ENCODE measurements around the gene DDX25.

DDX25 gene

DNA sequence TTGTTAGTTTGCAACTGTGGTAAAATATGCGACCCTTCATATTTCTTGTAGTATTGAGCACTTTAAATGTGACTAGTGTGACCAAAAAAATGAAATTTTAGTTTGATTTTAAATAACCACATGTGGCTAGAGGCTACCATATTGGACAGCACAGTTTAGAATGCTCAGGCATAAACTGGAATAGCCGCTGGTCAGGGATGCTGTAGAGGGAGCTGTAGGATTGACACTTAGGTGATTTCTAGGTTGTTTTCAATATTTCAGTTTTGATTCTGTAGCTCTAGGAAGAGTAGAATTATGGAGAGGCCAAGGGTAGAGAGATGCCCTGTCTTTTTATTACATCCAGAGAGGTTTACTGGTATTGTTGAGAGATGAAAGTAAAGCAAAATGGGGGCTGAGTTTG is 30.7 kb downstream of the DDX25 start:
- ChIA-PET POLR2A (no interaction called here), CTCF (interaction anchor here (2.0 kb wide), 1 partner anchor 258 kb away, joined by 5 read pairs; no protein-coding TSS in a partner anchor)
- WGBS (ENCODE audit: insufficient coverage), result 100% methylated on average over 2 of the region's 2 CpGs
- no peak for DNase-seq
- Histone ChIP-seq H3K4me3 (ENCODE audit: control insufficient read depth in 1 of 7, extremely low read depth in 1 of 7, insufficient read depth in 4 of 7, low read depth in 2 of 7, low read length in 6 of 7) (no peak overlapping the region), H3K27ac (ENCODE audit: insufficient read depth in 1 of 2, low read depth in 1 of 2, low read length in 2 of 2, poor library complexity in 1 of 2, severe bottlenecking in 2 of 2) (no peak overlapping the region), H3K36me3 (ENCODE audit: control insufficient read depth in 4 of 4, insufficient read depth in 4 of 4, low read length in 3 of 4) (no peaks in the 10 kb centered on the region), H3K27me3 (replicated peaks in 2 of 5; ENCODE audit: control insufficient read depth in 4 of 5, insufficient read depth in 5 of 5, low read length in 4 of 5) (peaks cover 0 to 18% (median 0%) of the 10 kb centered on the region in 5 experiments), H3K4me1 (ENCODE audit: control extremely low read depth in 1 of 4, control insufficient read depth in 4 of 4, insufficient read depth in 4 of 4, low read length in 3 of 4) (peaks cover 0 to 2% (median 0%) of the 10 kb centered on the region in 4 experiments), H3K9me3 (ENCODE audit: control extremely low read depth in 1 of 5, control insufficient read depth in 4 of 5, insufficient read depth in 2 of 5, low read depth in 1 of 5, low read length in 4 of 5) (no peaks in the 10 kb centered on the region)

DNA sequence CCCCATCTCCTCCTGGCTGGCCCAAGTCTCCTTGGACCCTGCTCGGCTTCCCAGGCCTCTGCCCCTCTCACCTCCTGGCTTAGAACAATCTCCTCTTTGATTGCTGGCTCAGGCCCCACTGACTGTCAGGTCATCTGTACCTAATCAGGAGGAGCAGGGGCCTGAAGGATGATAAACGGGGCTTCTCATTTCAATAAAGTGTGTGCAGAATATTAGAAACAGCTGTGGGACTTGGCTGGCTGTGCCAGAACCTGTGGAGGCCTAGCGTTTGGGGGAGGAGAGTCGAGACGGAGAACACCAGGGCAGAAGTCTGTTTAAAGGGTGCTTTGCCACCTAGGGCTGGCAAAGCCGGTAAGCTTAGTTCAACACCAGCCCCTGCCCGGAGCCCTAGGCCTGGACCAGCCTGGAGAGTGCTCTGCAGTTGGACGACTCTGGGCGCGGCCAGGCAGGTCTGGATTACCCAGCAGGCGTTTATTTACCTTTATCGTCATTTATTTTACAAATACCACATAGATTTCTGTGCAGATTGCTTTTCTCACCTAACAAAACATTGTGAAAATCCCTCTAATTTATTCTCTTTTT is 31.4 kb downstream of the DDX25 start:
- DNase-seq, result no peak
- CTCF ChIA-PET, result interaction anchor here (2.0 kb wide), 1 partner anchor 258 kb away, joined by 5 read pairs; no protein-coding TSS in a partner anchor
- Histone ChIP-seq H3K4me3 (ENCODE audit: control insufficient read depth in 1 of 7, extremely low read depth in 1 of 7, insufficient read depth in 4 of 7, low read depth in 2 of 7, low read length in 6 of 7) (no peak overlapping the region), H3K4me1 (ENCODE audit: control extremely low read depth in 1 of 4, control insufficient read depth in 4 of 4, insufficient read depth in 4 of 4, low read length in 3 of 4) (peaks cover 0 to 2% (median 0%) of the 10 kb centered on the region in 4 experiments), H3K9me3 (ENCODE audit: control extremely low read depth in 1 of 5, control insufficient read depth in 4 of 5, insufficient read depth in 2 of 5, low read depth in 1 of 5, low read length in 4 of 5) (no peaks in the 10 kb centered on the region), H3K27ac (ENCODE audit: insufficient read depth in 1 of 2, low read depth in 1 of 2, low read length in 2 of 2, poor library complexity in 1 of 2, severe bottlenecking in 2 of 2) (no peak overlapping the region), H3K27me3 (replicated peaks in 2 of 5; ENCODE audit: control insufficient read depth in 4 of 5, insufficient read depth in 5 of 5, low read length in 4 of 5) (peaks cover 0 to 18% (median 0%) of the 10 kb centered on the region in 5 experiments), H3K36me3 (ENCODE audit: control insufficient read depth in 4 of 4, insufficient read depth in 4 of 4, low read length in 3 of 4) (no peaks in the 10 kb centered on the region)
- POLR2A ChIA-PET, result no interaction called here
- WGBS (ENCODE audit: insufficient coverage), result 92% methylated on average over 9 of the region's 12 CpGs

DNA sequence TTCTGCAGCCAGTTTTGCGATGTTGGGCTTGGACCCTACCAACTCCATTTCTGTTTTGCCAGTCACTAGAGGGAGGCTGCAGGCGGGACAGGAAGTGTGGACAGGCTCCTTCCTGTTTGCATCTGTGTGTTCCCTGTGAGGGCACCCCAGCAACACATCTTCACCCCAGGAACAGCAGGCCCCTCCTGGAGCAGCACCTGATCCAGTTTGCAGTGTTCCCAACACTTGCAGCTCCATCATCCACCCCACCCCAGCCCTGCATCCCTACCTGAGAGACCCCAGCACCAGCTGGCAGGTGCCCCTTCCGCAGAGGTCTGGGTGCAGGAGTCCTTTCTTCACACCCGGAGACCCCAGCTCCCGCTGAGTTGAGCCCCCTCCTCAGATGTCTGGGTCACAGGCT is 34.1 kb downstream of the DDX25 start:
- 94% methylated on average over 5 of the region's 5 CpGs for WGBS (ENCODE audit: insufficient coverage)
- Histone ChIP-seq H3K9me3 (ENCODE audit: control extremely low read depth in 1 of 5, control insufficient read depth in 4 of 5, insufficient read depth in 2 of 5, low read depth in 1 of 5, low read length in 4 of 5) (no peaks in the 10 kb centered on the region), H3K4me3 (ENCODE audit: control insufficient read depth in 1 of 7, extremely low read depth in 1 of 7, insufficient read depth in 4 of 7, low read depth in 2 of 7, low read length in 6 of 7) (no peak overlapping the region), H3K4me1 (ENCODE audit: control extremely low read depth in 1 of 4, control insufficient read depth in 4 of 4, insufficient read depth in 4 of 4, low read length in 3 of 4) (peaks cover 0 to 2% (median 0%) of the 10 kb centered on the region in 4 experiments), H3K27ac (ENCODE audit: insufficient read depth in 1 of 2, low read depth in 1 of 2, low read length in 2 of 2, poor library complexity in 1 of 2, severe bottlenecking in 2 of 2) (no peak overlapping the region), H3K27me3 (replicated peaks in 2 of 5; ENCODE audit: control insufficient read depth in 4 of 5, insufficient read depth in 5 of 5, low read length in 4 of 5) (peaks cover 0 to 3% (median 0%) of the 10 kb centered on the region in 5 experiments), H3K36me3 (ENCODE audit: control insufficient read depth in 4 of 4, insufficient read depth in 4 of 4, low read length in 3 of 4) (no peaks in the 10 kb centered on the region)
- CTCF ChIA-PET, result interaction anchor here (2.7 kb wide), 1 partner anchor 255 kb away, joined by 17 read pairs; no protein-coding TSS in a partner anchor
- no peak for DNase-seq
- POLR2A ChIA-PET, result no interaction called here

DNA sequence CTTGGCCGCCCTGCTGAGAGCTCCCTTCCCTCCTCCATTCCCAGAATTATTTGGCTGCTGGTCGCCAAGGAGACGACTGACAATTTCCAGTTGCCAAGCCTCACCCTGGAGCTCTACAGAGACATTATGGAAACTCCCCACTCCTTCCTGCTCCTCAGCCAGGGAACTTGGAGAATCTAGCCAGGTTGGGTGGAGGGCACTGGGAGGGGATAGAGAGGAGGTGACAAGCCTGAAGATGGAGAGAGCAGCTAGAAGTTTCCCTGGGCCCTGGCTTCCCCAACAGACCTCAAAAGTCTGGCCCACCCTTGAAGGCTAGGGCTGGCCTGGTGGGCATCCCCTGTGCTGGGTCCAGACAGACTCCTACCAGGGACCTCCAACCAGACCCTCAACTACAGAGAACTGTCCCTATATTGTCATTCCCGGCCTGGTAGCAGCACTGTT is 34.8 kb downstream of the DDX25 start:
- Histone ChIP-seq H3K27ac (ENCODE audit: insufficient read depth in 1 of 2, low read depth in 1 of 2, low read length in 2 of 2, poor library complexity in 1 of 2, severe bottlenecking in 2 of 2) (no peak overlapping the region), H3K4me3 (ENCODE audit: control insufficient read depth in 1 of 7, extremely low read depth in 1 of 7, insufficient read depth in 4 of 7, low read depth in 2 of 7, low read length in 6 of 7) (no peak overlapping the region), H3K9me3 (ENCODE audit: control extremely low read depth in 1 of 5, control insufficient read depth in 4 of 5, insufficient read depth in 2 of 5, low read depth in 1 of 5, low read length in 4 of 5) (no peaks in the 10 kb centered on the region), H3K36me3 (ENCODE audit: control insufficient read depth in 4 of 4, insufficient read depth in 4 of 4, low read length in 3 of 4) (no peaks in the 10 kb centered on the region), H3K4me1 (ENCODE audit: control extremely low read depth in 1 of 4, control insufficient read depth in 4 of 4, insufficient read depth in 4 of 4, low read length in 3 of 4) (peaks cover 0 to 2% (median 0%) of the 10 kb centered on the region in 4 experiments), H3K27me3 (replicated peaks in 2 of 5; ENCODE audit: control insufficient read depth in 4 of 5, insufficient read depth in 5 of 5, low read length in 4 of 5) (peaks cover 0 to 7% (median under 1%) of the 10 kb centered on the region in 5 experiments)
- CTCF ChIA-PET, result interaction anchor here (2.7 kb wide), 1 partner anchor 254 kb away, joined by 17 read pairs; no protein-coding TSS in a partner anchor
- no peak for DNase-seq
- POLR2A ChIA-PET, result no interaction called here
- 95% methylated on average over 2 of the region's 4 CpGs for WGBS (ENCODE audit: insufficient coverage)

DNA sequence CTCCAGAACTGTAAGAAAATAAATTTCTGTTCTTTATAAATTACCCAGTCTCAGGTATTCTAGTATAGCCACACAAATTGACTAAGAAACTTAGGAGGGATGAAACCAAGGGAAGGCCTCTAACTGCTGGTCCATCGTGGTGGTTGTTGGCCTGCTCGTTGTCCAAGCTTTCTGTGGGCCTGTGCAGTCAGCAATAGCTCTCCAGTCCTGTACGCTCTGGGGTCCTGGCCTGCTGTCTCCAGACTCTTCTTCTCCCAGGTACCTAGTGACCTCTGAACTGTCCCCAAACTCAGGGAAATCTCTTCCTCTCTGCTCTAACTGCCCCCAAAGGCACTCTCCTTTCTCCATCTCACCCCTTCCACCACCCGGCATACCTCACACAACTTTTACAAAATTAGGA is 35.8 kb downstream of the DDX25 start:
- 95% methylated on average over 3 of the region's 4 CpGs for WGBS (ENCODE audit: insufficient coverage)

DNA sequence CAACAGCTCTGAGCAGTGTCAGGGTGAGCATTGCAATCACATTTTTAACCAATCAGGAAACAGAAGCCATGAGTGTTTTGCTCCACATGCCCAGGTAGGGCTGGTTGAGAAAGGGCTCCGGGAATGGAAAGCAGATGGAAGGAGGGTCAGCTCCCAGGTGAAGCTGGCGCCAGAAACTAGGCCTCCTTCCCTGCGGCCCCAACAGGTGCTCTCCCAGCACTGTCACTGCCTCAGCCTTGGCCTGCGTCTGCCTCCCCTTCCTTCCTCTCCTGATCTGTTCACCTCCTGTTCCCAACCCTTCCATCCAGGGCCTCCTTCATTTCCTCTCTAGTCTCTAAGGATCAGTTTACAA is 36.9 kb downstream of the DDX25 start:
- Histone ChIP-seq H3K9me3 (ENCODE audit: control extremely low read depth in 1 of 5, control insufficient read depth in 4 of 5, insufficient read depth in 2 of 5, low read depth in 1 of 5, low read length in 4 of 5) (no peaks in the 10 kb centered on the region), H3K27me3 (replicated peaks in 2 of 5; ENCODE audit: control insufficient read depth in 4 of 5, insufficient read depth in 5 of 5, low read length in 4 of 5) (peaks cover 0 to 12% (median 3%) of the 10 kb centered on the region in 5 experiments), H3K4me3 (ENCODE audit: control insufficient read depth in 1 of 7, extremely low read depth in 1 of 7, insufficient read depth in 4 of 7, low read depth in 2 of 7, low read length in 6 of 7) (no peak overlapping the region), H3K36me3 (ENCODE audit: control insufficient read depth in 4 of 4, insufficient read depth in 4 of 4, low read length in 3 of 4) (no peaks in the 10 kb centered on the region), H3K27ac (ENCODE audit: insufficient read depth in 1 of 2, low read depth in 1 of 2, low read length in 2 of 2, poor library complexity in 1 of 2, severe bottlenecking in 2 of 2) (no peak overlapping the region), H3K4me1 (ENCODE audit: control extremely low read depth in 1 of 4, control insufficient read depth in 4 of 4, insufficient read depth in 4 of 4, low read length in 3 of 4) (peaks cover 0 to 2% (median 0%) of the 10 kb centered on the region in 4 experiments)
- ChIA-PET POLR2A (no interaction called here), CTCF (interaction anchor here (0.8 to 3.9 kb wide), 5 partner anchors 16 to 260 kb away, joined by 3 to 28 read pairs (median 4); no protein-coding TSS in a partner anchor)
- no peak for DNase-seq
- WGBS (ENCODE audit: insufficient coverage), result 100% methylated on average over 2 of the region's 4 CpGs

More for the DNA sequence above, 35.8 kb downstream of the DDX25 start:
- ChIA-PET CTCF (interaction anchor here (0.6 to 2.7 kb wide), 3 partner anchors 253 to 628 kb away, joined by 4 to 17 read pairs (median 5); no protein-coding TSS in a partner anchor), POLR2A (no interaction called here)
- no peaks in the 10 kb centered on the region for H3K9me3 ChIP-seq (ENCODE audit: control extremely low read depth in 1 of 5, control insufficient read depth in 4 of 5, insufficient read depth in 2 of 5, low read depth in 1 of 5, low read length in 4 of 5)
- peaks cover 0 to 14% (median 3%) of the 10 kb centered on the region in 5 experiments for H3K27me3 ChIP-seq (replicated peaks in 2 of 5; ENCODE audit: control insufficient read depth in 4 of 5, insufficient read depth in 5 of 5, low read length in 4 of 5)
- H3K4me3 ChIP-seq (ENCODE audit: control insufficient read depth in 1 of 7, extremely low read depth in 1 of 7, insufficient read depth in 4 of 7, low read depth in 2 of 7, low read length in 6 of 7), result no peak overlapping the region
- H3K36me3 ChIP-seq (ENCODE audit: control insufficient read depth in 4 of 4, insufficient read depth in 4 of 4, low read length in 3 of 4), result no peaks in the 10 kb centered on the region
- DNase-seq, result no peak
- H3K27ac ChIP-seq (ENCODE audit: insufficient read depth in 1 of 2, low read depth in 1 of 2, low read length in 2 of 2, poor library complexity in 1 of 2, severe bottlenecking in 2 of 2), result no peak overlapping the region
- peaks cover 0 to 2% (median 0%) of the 10 kb centered on the region in 4 experiments for H3K4me1 ChIP-seq (ENCODE audit: control extremely low read depth in 1 of 4, control insufficient read depth in 4 of 4, insufficient read depth in 4 of 4, low read length in 3 of 4)
